Liver (tissue), 9 donors: ENCODE measurements around the gene ACOT7. TPM values are rescaled to one million over a fixed set of nuclear protein-coding genes. Genes with fewer than 3 reads are reported as not detected.

Experiments used
- DNase-seq: peaks from one replicate; pipeline ENCODE4 v3.0.0-alpha.2; 2017; ENCODE audit warnings: low spot score
- H3K27ac ChIP-seq, 2 donors: one replicate each; pipeline ENCODE4 v1.7.0; 2013; ENCODE audit warnings: inconsistent platforms in 2 of 2, low read length in 2 of 2, control low read depth in 1 of 2, low read depth in 1 of 2, mild to moderate bottlenecking in 1 of 2
- H3K27me3 ChIP-seq, 4 donors: one replicate each; pipeline versions ENCODE4 v1.6.1 to v1.7.0; 2013; ENCODE audit warnings: low read length in 3 of 4, inconsistent platforms in 1 of 4, mild to moderate bottlenecking in 1 of 4, moderate library complexity in 1 of 4; ENCODE audit not compliant: control insufficient read depth in 4 of 4, insufficient read depth in 4 of 4
- H3K36me3 ChIP-seq, 4 donors: one replicate each; pipeline versions ENCODE4 v1.6.1 to v1.7.0; 2013; ENCODE audit warnings: low read length in 3 of 4, mild to moderate bottlenecking in 3 of 4, low read depth in 1 of 4, moderate library complexity in 1 of 4; ENCODE audit not compliant: control insufficient read depth in 4 of 4, insufficient read depth in 3 of 4
- H3K4me1 ChIP-seq, 4 donors: one replicate each; pipeline versions ENCODE4 v1.6.1 to v1.7.0; 2013; ENCODE audit warnings: low read length in 3 of 4, mild to moderate bottlenecking in 3 of 4, moderate library complexity in 1 of 4; ENCODE audit not compliant: control insufficient read depth in 4 of 4, insufficient read depth in 4 of 4
- H3K4me3 ChIP-seq, 3 donors: one replicate each; pipeline versions ENCODE4 v1.6.1 to v1.7.0; 2013; ENCODE audit warnings: low read length in 3 of 3, control low read depth in 1 of 3, low read depth in 1 of 3, mild to moderate bottlenecking in 1 of 3
- H3K9ac ChIP-seq, 2 donors: one replicate each; pipeline ENCODE4 v1.7.0; 2013; ENCODE audit warnings: low read length in 2 of 2, mild to moderate bottlenecking in 2 of 2, moderate library complexity in 2 of 2, control low read depth in 1 of 2, low read depth in 1 of 2
- H3K9me3 ChIP-seq, 4 donors: one replicate each; pipeline versions ENCODE4 v1.6.1 to v1.7.0; 2013; ENCODE audit warnings: low read length in 3 of 4; ENCODE audit not compliant: control insufficient read depth in 4 of 4
- ATF3 ChIP-seq: IDR thresholded peaks from 2 replicates; pipeline ENCODE4 v1.6.1; 2016; ENCODE audit warnings: antibody characterized with exemption
- EGR1 ChIP-seq, 2 donors: IDR thresholded peaks; 2 replicates each; pipeline ENCODE4 v1.6.1; 2016 to 2018; ENCODE audit warnings: antibody characterized with exemption in 2 of 2, low read depth in 2 of 2
- FOXA1 ChIP-seq: IDR thresholded peaks from 2 replicates; pipeline ENCODE4 v1.6.1; 2016; ENCODE audit warnings: antibody characterized with exemption
- HNF4A ChIP-seq, 2 donors: conservative IDR thresholded peaks; 2 replicates each; pipeline ENCODE4 v1.6.1; 2016; ENCODE audit warnings: antibody characterized with exemption in 2 of 2, mild to moderate bottlenecking in 2 of 2
- JUND ChIP-seq, 2 donors: IDR thresholded peaks; 2 replicates each; pipeline ENCODE4 v1.6.1; 2016; ENCODE audit warnings: antibody characterized with exemption in 2 of 2
- MAX ChIP-seq: IDR thresholded peaks from 2 replicates; pipeline ENCODE4 v1.6.1; 2016; ENCODE audit warnings: antibody characterized with exemption
- NR2F2 ChIP-seq: IDR thresholded peaks from 2 replicates; pipeline ENCODE4 v1.6.1; 2016; ENCODE audit warnings: antibody characterized with exemption
- RAD21 ChIP-seq, 2 donors: IDR thresholded peaks; 2 replicates each; pipeline ENCODE4 v1.6.1; 2016; ENCODE audit warnings: antibody characterized with exemption in 2 of 2, mild to moderate bottlenecking in 2 of 2
- SP1 ChIP-seq: IDR thresholded peaks from 2 replicates; pipeline ENCODE4 v1.6.1; 2018; ENCODE audit warnings: antibody characterized with exemption, mild to moderate bottlenecking
- YY1 ChIP-seq: IDR thresholded peaks from 2 replicates; pipeline ENCODE4 v1.6.1; 2016; ENCODE audit warnings: antibody characterized with exemption, mild to moderate bottlenecking
- ZBTB33 ChIP-seq: IDR thresholded peaks from 2 replicates; pipeline ENCODE4 v1.6.1; 2016; ENCODE audit warnings: antibody characterized with exemption
- WGBS: extraction: QIAGEN DNeasy Blood & Tissue Kit; methylation state at CpG from one replicate; pipeline ENCODE4 v1.1.7; 2013; 5-methylcytosine and 5-hydroxymethylcytosine counted together
- polyA plus RNA-seq, 2 donors: library from polyadenylated mRNA; stranded (reverse) in 1 of 2; unstranded in 1 of 2; fragments of 200-250 nt in 1 of 2; fragments of >200 nt in 1 of 2; fragmentation: Nextera tagmentation in 1 of 2; extraction: Ambion mirVana in 1 of 2; gene quantifications; one replicate each; pipeline versions ENCODE4 v1.2.1 to v1.2.3, GENCODE V29; 2013 to 2015
- total RNA-seq, 2 donors: library from RNA; depleted of rRNA; stranded (reverse); fragments of >200 nt; gene quantifications; one replicate each; pipeline ENCODE4 v1.2.3, GENCODE V29; 2014
- donor health status: healthy.
- donor health status: healthy.
- donor health status: healthy.
- donor health status: healthy.
- donor health status: healthy.

Gene ACOT7
- total and polyA plus RNA-seq, 4 donors: 8.7 to 14.4 (median 10.4) TPM

GRCh38 chr1:6287029-6287428 is 106.5 kb downstream of the ACOT7 start:
- Histone ChIP-seq H3K4me3 (no peak overlapping the region), H3K27ac (no peak overlapping the region), H3K9me3 (no peaks in the 10 kb centered on the region), H3K36me3 (no peaks in the 10 kb centered on the region), H3K9ac (no peak overlapping the region), H3K27me3 (no peaks in the 10 kb centered on the region), H3K4me1 (no peaks in the 10 kb centered on the region)
- no peak for TF ChIP-seq NR2F2
- DNase-seq: no peak
- WGBS: 84% methylated on average over 13 of the region's 13 CpGs

GRCh38 chr1:6286266-6286665 is 107.3 kb downstream of the ACOT7 start:
- no peaks in the 10 kb centered on the region for H3K4me1 ChIP-seq
- H3K27ac ChIP-seq: no peak overlapping the region
- DNase-seq: no peak
- TF ChIP-seq SP1: no peak
- no peaks in the 10 kb centered on the region for H3K9me3 ChIP-seq
- no peak overlapping the region for H3K9ac ChIP-seq
- H3K36me3 ChIP-seq: no peaks in the 10 kb centered on the region
- H3K4me3 ChIP-seq: no peak overlapping the region
- no peaks in the 10 kb centered on the region for H3K27me3 ChIP-seq
- 97% methylated on average over 8 of the region's 8 CpGs for WGBS

GRCh38 chr1:6285336-6285735 is 108.2 kb downstream of the ACOT7 start:
- no peak for DNase-seq
- no peak overlapping the region for H3K9ac ChIP-seq
- H3K36me3 ChIP-seq: no peaks in the 10 kb centered on the region
- TF ChIP-seq ATF3 (no peak), HNF4A (conservative IDR thresholded peaks at IDR 0.05) (no peak), YY1 (no peak), ZBTB33 (no peak), EGR1 (IDR thresholded peaks at IDR 0.05; ENCODE audit: low read depth in 2 of 2) (no peak), JUND (IDR thresholded peaks at IDR 0.05) (no peak)
- 97% methylated on average over 11 of the region's 11 CpGs for WGBS
- H3K9me3 ChIP-seq: no peaks in the 10 kb centered on the region
- no peak overlapping the region for H3K27ac ChIP-seq
- no peak overlapping the region for H3K4me3 ChIP-seq
- H3K27me3 ChIP-seq: no peaks in the 10 kb centered on the region
- no peaks in the 10 kb centered on the region for H3K4me1 ChIP-seq

GRCh38 chr1:6282577-6283270 is 110.8 kb downstream of the ACOT7 start:
- H3K4me1 ChIP-seq: no peaks in the 10 kb centered on the region
- WGBS: 95% methylated on average over 17 of the region's 17 CpGs
- H3K9me3 ChIP-seq: no peaks in the 10 kb centered on the region
- DNase-seq: no peak
- no peak overlapping the region for H3K27ac ChIP-seq
- no peaks in the 10 kb centered on the region for H3K27me3 ChIP-seq
- no peak overlapping the region for H3K9ac ChIP-seq
- no peak overlapping the region for H3K4me3 ChIP-seq
- TF ChIP-seq ZBTB33 (no peak), NR2F2 (no peak), FOXA1 (no peak), HNF4A (conservative IDR thresholded peaks at IDR 0.05) (no peak), RAD21 (IDR thresholded peaks at IDR 0.05) (no peak), MAX (no peak)
- H3K36me3 ChIP-seq: no peaks in the 10 kb centered on the region
